GM21717 (cell line): ENCODE data around the gene BAG2.

ENCODE experiments used
- ATAC-seq: cut with Tn5 transposase; IDR thresholded peaks from one replicate; pipeline ENCODE4 v1.9.1; 2021; ENCODE audit warnings: mild to moderate bottlenecking, moderate library complexity; ENCODE audit not compliant: unreplicated experiment

The BAG2 gene

GRCh38 chr6:57172136-57173055 is at the start of gene BAG2:
TSS of gene BAG2 (plus strand) at chr6:57172326. CDS start at chr6:57172698, 372 bp downstream.
- peak; percentile 91 for ATAC-seq

GRCh38 chr6:57123111-57123510 is 49.0 kb upstream of the BAG2 start:
- ATAC-seq: no peak

- ATAC-seq: no peak
These were observed 44.4 kb upstream of the BAG2 start for GRCh38 chr6:57127763-57128162.

- ATAC-seq: no peak
These were observed 41.4 kb upstream of the BAG2 start for GRCh38 chr6:57130661-57131177.

- ATAC-seq: no peak
These were observed 37.2 kb upstream of the BAG2 start for GRCh38 chr6:57134954-57135353.

DNA sequence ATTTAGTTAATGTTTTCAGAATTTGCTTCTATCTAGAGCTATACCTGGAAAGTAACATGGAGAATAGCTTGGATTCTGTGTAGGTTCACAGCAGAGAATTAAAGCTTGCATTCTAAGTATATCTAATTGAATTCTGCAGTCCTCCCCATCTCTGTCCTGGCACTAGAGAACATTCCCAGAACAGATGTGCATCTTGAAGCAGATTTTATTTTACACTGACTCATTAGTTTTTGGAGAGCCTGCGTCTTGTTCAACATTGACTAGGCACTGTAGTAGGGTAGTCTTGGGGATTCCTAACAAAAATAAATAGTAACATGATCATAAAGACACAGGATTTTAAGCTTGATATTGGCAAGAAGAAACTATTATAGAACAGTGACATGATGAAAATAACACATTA is 36.2 kb upstream of the BAG2 start:
- ATAC-seq: no peak

GRCh38 chr6:57137350-57137749 is 34.8 kb upstream of the BAG2 start:
- ATAC-seq: no peak

DNA sequence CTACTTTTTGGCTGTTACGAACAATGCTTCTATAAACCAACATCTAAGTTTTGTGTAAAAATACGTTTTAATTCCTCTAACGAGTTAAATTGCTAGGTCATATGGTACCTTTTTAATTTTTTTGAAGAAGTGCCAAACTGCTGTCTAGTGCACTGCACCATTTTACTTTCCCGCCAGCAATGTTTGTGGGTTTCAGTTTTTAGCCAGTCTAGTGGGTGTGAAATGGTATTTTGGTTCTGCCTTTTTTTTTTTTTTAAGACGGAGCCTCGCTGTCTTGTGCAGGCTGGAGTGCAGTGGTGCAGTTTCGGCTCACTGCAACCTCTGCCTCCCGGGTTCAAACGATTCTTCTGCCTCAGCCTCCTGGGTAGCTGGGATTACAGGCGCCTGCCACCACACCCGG is 34.1 kb upstream of the BAG2 start:
- ATAC-seq: no peak

- ATAC-seq: no peak
These were observed 30.5 kb upstream of the BAG2 start for GRCh38 chr6:57141451-57142177.

- no peak for ATAC-seq
These were observed 30.0 kb upstream of the BAG2 start for GRCh38 chr6:57142178-57142525.

DNA sequence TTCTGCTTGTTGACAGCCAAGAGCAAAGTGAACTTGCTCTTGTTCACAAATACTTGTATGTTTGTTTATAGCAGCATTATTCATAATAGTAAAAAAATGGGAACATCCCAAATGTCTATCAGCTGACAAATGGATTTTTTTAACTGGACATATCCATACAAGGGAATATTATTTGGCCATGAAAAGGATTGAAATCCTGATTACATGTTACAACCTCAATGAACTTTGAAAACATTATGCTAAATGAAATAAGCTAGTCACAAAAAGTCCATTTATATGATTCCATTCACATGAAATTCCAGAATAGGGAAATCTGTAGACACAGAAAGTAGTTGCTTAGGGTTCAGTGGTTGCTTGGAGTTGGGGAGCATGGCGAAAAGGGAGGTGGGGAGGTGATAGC is 28.4 kb upstream of the BAG2 start:
- no peak for ATAC-seq

DNA sequence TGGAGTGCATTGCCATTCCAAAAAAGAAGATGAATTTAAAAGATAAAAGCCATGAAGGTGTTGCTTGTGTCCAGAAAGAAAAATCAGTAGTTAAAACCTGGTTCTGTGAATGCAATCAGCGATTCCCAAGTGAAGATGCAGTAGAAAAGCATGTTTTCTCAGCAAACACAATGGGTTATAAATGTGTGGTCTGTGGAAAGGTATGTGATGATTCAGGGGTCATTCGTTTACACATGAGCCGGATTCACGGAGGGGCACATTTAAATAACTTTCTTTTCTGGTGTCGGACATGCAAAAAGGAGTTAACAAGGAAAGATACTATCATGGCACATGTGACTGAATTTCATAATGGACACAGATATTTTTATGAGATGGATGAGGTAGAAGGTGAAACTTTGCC is 24.7 kb upstream of the BAG2 start:
- no peak for ATAC-seq

DNA sequence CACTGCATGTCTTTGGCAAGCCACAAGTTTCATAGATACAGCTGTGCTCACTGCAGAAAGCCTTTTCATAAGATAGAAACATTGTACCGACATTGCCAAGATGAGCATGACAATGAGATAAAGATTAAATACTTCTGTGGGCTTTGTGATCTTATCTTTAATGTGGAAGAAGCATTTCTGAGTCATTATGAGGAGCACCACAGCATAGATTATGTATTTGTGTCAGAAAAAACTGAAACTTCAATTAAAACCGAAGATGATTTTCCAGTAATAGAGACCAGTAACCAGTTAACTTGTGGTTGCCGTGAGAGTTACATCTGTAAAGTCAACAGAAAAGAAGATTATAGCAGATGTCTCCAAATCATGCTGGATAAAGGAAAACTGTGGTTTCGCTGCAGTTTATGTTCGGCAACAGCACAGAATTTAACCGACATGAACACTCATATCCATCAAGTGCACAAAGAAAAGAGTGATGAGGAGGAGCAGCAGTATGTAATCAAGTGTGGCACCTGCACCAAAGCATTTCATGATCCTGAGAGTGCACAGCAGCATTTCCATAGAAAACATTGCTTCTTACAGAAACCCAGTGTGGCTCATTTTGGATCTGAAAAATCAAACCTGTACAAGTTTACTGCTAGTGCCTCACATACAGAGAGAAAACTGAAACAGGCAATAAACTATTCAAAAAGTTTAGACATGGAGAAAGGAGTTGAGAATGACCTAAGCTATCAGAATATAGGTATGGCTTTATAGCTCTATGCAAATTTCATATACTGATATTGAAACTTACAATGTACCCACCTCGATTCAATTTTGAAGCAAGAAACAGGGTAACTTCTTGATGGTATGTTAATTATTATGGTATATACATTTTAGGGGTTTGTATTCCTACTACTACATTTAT is 23.9 kb upstream of the BAG2 start:
- no peak for ATAC-seq

DNA sequence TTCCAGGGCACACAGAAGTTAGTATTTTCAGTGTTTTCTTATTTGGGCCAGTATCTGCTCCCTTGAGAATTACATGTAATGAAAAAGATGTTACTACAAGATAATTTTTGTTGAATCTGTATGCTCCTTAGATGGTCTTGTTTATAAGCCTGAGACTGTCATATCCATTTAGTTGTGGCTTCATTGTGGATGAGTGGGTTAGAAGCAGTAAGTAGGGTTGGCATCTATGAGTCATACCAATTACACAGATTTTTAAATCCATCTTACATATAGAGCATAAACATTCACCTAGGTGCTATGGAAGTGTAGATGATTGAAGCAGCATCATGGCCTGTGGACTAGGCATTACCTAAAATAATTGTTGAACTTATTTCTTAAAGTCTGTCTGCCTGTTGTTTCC is 13.5 kb upstream of the BAG2 start:
- ATAC-seq: no peak

DNA sequence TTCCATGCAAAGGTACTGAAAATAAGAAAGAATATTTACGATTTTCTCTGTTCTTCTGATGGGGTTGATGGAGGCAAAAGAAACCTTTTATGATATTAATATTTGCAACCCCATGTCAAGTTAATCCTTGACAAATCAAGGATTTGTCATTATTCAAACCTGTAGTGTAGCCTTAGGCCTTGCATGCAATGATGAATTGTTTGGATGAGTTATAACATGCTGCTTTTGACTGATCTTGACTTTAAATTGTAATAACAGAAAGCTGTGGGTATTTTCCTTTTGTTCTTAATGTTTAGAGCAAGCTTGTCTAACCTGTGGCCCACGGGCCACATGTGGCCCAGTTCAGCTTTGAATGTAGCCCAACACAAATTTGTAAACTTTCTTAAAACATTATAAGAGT is 13.0 kb upstream of the BAG2 start:
- no peak for ATAC-seq

DNA sequence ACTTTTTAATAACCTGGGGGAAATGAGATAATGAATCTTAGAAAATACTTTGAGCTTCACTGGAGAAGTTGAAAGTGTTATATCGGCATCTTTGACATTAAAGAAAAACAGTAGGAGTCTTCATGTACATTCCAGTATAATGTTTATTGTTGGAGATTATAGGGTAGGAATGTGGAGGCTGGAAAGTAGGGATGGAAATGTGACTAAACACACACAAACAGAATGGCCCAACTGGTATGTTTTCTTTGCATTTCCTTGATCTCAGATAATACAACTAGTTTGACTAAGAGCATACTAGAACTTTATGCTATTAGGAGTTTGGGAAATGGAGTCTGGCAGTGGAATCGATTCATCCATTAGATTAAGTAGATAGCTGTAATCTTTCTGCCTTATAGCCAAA is 10.1 kb upstream of the BAG2 start:
- no peak for ATAC-seq

GRCh38 chr6:57162516-57162915 is 9.6 kb upstream of the BAG2 start:
- ATAC-seq: no peak

DNA sequence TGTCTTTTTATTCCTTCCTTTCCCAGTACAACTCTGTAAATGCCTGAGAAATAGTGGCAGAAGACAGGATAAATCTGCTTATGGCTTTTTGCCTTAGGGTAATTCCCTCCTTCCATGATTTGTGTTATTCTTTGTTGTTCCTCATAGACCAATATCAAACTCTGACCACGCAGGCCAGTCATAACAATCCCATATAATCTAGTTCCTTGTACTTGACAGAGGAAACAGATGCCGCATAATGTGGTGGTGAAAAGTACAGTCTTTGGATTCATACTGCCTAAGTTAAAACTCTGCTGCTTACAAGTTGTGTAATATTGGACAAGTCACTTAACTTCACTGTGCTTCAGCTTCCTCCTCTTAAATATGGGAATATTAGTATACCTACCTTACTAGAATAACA is 8.2 kb upstream of the BAG2 start:
- ATAC-seq: no peak

DNA sequence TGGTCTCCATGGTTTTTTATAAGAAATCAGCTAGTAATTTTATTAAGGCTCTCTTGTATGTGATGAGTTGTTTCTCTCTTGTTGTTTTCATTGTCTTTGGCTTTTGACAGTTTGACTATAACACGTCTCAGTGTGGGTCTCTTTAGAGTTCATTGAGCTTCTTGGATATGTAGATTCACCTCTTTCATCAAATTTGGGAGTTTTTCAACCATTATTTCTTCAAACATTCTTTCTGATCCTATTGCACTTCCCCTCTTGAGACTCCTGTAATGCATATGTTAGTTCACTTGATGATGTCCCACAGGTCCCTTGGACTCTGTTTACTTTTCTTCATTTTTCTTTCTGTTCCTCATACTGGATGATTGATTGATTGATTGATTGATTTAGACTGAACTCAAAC is 7.0 kb upstream of the BAG2 start:
- ATAC-seq: no peak

GRCh38 chr6:57173056-57173885 is 1.1 kb downstream of the BAG2 start:
- ATAC-seq: no peak
